ENCODE results near the gene POC5. TPM values are rescaled to one million over a fixed set of nuclear protein-coding genes. Genes with fewer than 3 reads are reported as not detected.

Gene POC5
- total and polyA plus RNA-seq, 9 donors, result 8.3 to 14.4 (median 12.1) TPM

GRCh38 chr5:75668977-75669689 is 48.1 kb downstream of the POC5 start:
- Histone ChIP-seq H3K27ac (no peak overlapping the region), H3K9me3 (no peaks in the 10 kb centered on the region), H3K36me3 (no peaks in the 10 kb centered on the region), H3K4me1 (ENCODE audit: insufficient read depth) (no peaks in the 10 kb centered on the region), H3K4me3 (no peak overlapping the region), H3K27me3 (no peaks in the 10 kb centered on the region)
- peak in 1 of 5 donors; percentile 37 for DNase-seq
- WGBS, 3 donors, result 37 to 61% (median 45%) methylated on average over 10 of the region's 10 CpGs
- TF ChIP-seq CTCF (IDR thresholded peaks at IDR 0.05) (no peak), POLR2A (IDR thresholded peaks at IDR 0.05) (no peak), EP300 (IDR thresholded peaks at IDR 0.05) (no peak)
- intact Hi-C loops (cut with DNase I), result loop anchor here in 1 of 4 donors (10.0 kb wide), 1 partner anchor 444 kb away; no protein-coding TSS in a partner anchor

GRCh38 chr5:75668445-75668844 is 48.8 kb downstream of the POC5 start:
- TF ChIP-seq EP300 (IDR thresholded peaks at IDR 0.05) (no peak), CTCF (IDR thresholded peaks at IDR 0.05) (no peak), POLR2A (IDR thresholded peaks at IDR 0.05) (no peak)
- Histone ChIP-seq H3K27ac (no peak overlapping the region), H3K9me3 (no peaks in the 10 kb centered on the region), H3K27me3 (no peaks in the 10 kb centered on the region), H3K4me1 (ENCODE audit: insufficient read depth) (no peaks in the 10 kb centered on the region), H3K4me3 (no peak overlapping the region), H3K36me3 (no peaks in the 10 kb centered on the region)
- intact Hi-C loops (cut with DNase I), result loop anchor here in 1 of 4 donors (10.0 kb wide), 1 partner anchor 444 kb away; no protein-coding TSS in a partner anchor
- WGBS, 3 donors, result 83 to 90% (median 87%) methylated on average over 2 of the region's 2 CpGs
- DNase-seq, result no peak

- Histone ChIP-seq H3K4me3 (no peak overlapping the region), H3K9me3 (no peaks in the 10 kb centered on the region), H3K27me3 (no peaks in the 10 kb centered on the region), H3K27ac (no peak overlapping the region), H3K36me3 (no peaks in the 10 kb centered on the region), H3K4me1 (ENCODE audit: insufficient read depth) (no peaks in the 10 kb centered on the region)
- DNase-seq, result no peak
- intact Hi-C loops (cut with DNase I), result loop anchor here in 1 of 4 donors (10.0 kb wide), 1 partner anchor 443 kb away; no protein-coding TSS in a partner anchor
- WGBS, 3 donors, result 19 to 28% (median 25%) methylated on average over 2 of the region's 2 CpGs
- no peak for TF ChIP-seq CTCF (IDR thresholded peaks at IDR 0.05)
These were observed 49.7 kb downstream of the POC5 start for GRCh38 chr5:75667586-75667985.

- no peak overlapping the region for H3K27ac ChIP-seq
- H3K4me1 ChIP-seq (ENCODE audit: insufficient read depth), result no peaks in the 10 kb centered on the region
- H3K27me3 ChIP-seq, result no peaks in the 10 kb centered on the region
- H3K9me3 ChIP-seq, result no peaks in the 10 kb centered on the region
- DNase-seq, result no peak
- TF ChIP-seq CTCF (IDR thresholded peaks at IDR 0.05), result no peak
- WGBS, 3 donors, result 73 to 93% (median 90%) methylated on average over 6 of the region's 6 CpGs
- intact Hi-C loops (cut with DNase I), result loop anchor here in 1 of 4 donors (10.0 kb wide), 1 partner anchor 442 kb away; no protein-coding TSS in a partner anchor
- H3K4me3 ChIP-seq, result no peak overlapping the region
- H3K36me3 ChIP-seq, result no peaks in the 10 kb centered on the region
These were observed 50.4 kb downstream of the POC5 start for GRCh38 chr5:75666801-75667200.

Data from ovary (tissue), 9 donors.